ENCODE measurements around the gene DNM1L. TPM values are rescaled to one million over a fixed set of nuclear protein-coding genes. Genes with fewer than 3 reads are reported as not detected.

DNM1L gene
- total and polyA plus RNA-seq, 9 of the 15 experiments (the other 6 are each of a cell fraction or from before 2014, with no cell fraction given): 24.1 to 82.8 (median 61.5) TPM

- TF ChIP-seq ARID4B (CRISPR knock-in tag; IDR thresholded peaks at IDR 0.05) (no peak), NKRF (IDR thresholded peaks at IDR 0.05; ENCODE audit: borderline replicate concordance) (no peak), FOXJ3 (CRISPR knock-in tag; IDR thresholded peaks at IDR 0.05) (no peak), NFE2L1 (tag; IDR thresholded peaks at IDR 0.05; ENCODE audit: borderline replicate concordance, low read depth) (no peak), SP2 (IDR thresholded peaks at IDR 0.05; ENCODE audit: extremely low read depth, low read depth, low read length, poor library complexity, severe bottlenecking) (no peak), KLF16 (IDR thresholded peaks at IDR 0.05) (peak; percentile 83), NR4A1 (CRISPR knock-in tag; IDR thresholded peaks at IDR 0.05) (no peak), NR4A1 (tag; IDR thresholded peaks at IDR 0.05) (no peak), PTTG1 (tag; IDR thresholded peaks at IDR 0.05; ENCODE audit: low read depth) (no peak)
Measured at GRCh38 chr12:32644431-32644830, 34.7 kb upstream of the DNM1L start (continued).
